Right renal pelvis (tissue), 4 donors: Measurements from ENCODE around the gene MMP12. TPM values are rescaled to one million over a fixed set of nuclear protein-coding genes. Genes with fewer than 3 reads are reported as not detected.

Experiments
- polyA plus RNA-seq, 4 donors: library from polyadenylated mRNA; unstranded; fragments of 120-200 nt; gene quantifications; one replicate each; pipeline ENCODE4 v1.2.1, GENCODE V29; 2013; ENCODE audit not compliant: insufficient read length in 4 of 4

The MMP12 gene
- polyA plus RNA-seq, 4 donors, result 1.7 to 5.6 (median 2.8) TPM

Other genes starting within 250 kb of the MMP12 start
- gene MMP20, start 249.7 kb downstream of the MMP12 start, polyA plus RNA-seq, result not detected
- gene MMP27, start 169.2 kb downstream of the MMP12 start, polyA plus RNA-seq, result not detected
- under 1 TPM in 1 of 4 donors, not detected in 3; 0.05 TPM for gene MMP8, start 150.0 kb downstream of the MMP12 start, polyA plus RNA-seq
- under 1 TPM in 3 of 4 donors, not detected in 1; 0.11 to 0.14 (median 0.12) TPM for gene MMP10, start 94.4 kb downstream of the MMP12 start, polyA plus RNA-seq
- gene MMP1, start 76.8 kb downstream of the MMP12 start, polyA plus RNA-seq, result under 1 TPM in 3 of 4 donors, not detected in 1; 0.17 to 0.24 (median 0.17) TPM
- gene MMP3, start 31.4 kb downstream of the MMP12 start, polyA plus RNA-seq, result under 1 TPM in 1 of 4 donors, not detected in 3; 0.06 TPM
- gene MMP13, start 80.8 kb upstream of the MMP12 start, polyA plus RNA-seq, result under 1 TPM in 3 of 4 donors, not detected in 1; 0.04 to 0.11 (median 0.10) TPM
- gene DCUN1D5, start 217.2 kb upstream of the MMP12 start, polyA plus RNA-seq, result 10 to 100 TPM; 32.9 to 37.5 (median 34.4) TPM
- 10 to 100 TPM; 37.9 to 42.5 (median 40.8) TPM for gene DYNC2H1, start 234.4 kb upstream of the MMP12 start, polyA plus RNA-seq